Panc1 (cell line): Measurements from ENCODE around the gene PHC2. TPM values are rescaled to one million over a fixed set of nuclear protein-coding genes. Genes with fewer than 3 reads are reported as not detected.

ENCODE experiments used
- ATAC-seq: fragments of 200-7000 bp; cut with Tn5 transposase; 2 replicates; pipeline ENCODE4 v1.9.1; 2020; ENCODE audit warnings: mild to moderate bottlenecking, moderate library complexity
- BruUV-seq: library from RNA; stranded (reverse); fragments of 400-500 nt; replicated peaks from 2 replicates; lab custom pipeline; 2021; lab: Mats Ljungman, UMichigan
- CTCF ChIA-PET: fragments of 300-600 bp; sonication (Branson Sonifier 250); formaldehyde crosslinking; loops from one replicate; lab custom pipeline; 2022; ENCODE audit warnings: antibody characterized with exemption; lab: Charles Lee
- POLR2A ChIA-PET: fragments of 300-600 bp; sonication (Branson Sonifier 250); formaldehyde crosslinking; loops from one replicate; lab custom pipeline; 2022; ENCODE audit warnings: antibody characterized with exemption; lab: Charles Lee
- DNase-seq: peaks from one replicate; pipeline ENCODE4 v3.0.0-alpha.2; 2010; ENCODE audit warnings: low read depth, low spot score
- H3K27ac ChIP-seq: 2 replicates; pipeline ENCODE4 v1.5.1; 2011; ENCODE audit warnings: mild to moderate bottlenecking, low read length, inconsistent platforms
- H3K27me3 ChIP-seq: fragments of 200-500 bp; sonication (Bioruptor generic); 2 replicates; pipeline ENCODE4 v1.6.0; 2014; ENCODE audit warnings: low read length, inconsistent platforms; ENCODE audit not compliant: control insufficient read depth, insufficient read depth
- H3K36me3 ChIP-seq: fragments of 200-500 bp; sonication (Bioruptor generic); 2 replicates; pipeline ENCODE4 v1.5.1; 2014; ENCODE audit warnings: inconsistent platforms, mild to moderate bottlenecking, low read length, moderate library complexity; ENCODE audit not compliant: control insufficient read depth, insufficient read depth
- H3K4me1 ChIP-seq: 2 replicates; pipeline ENCODE4 v1.5.1; 2011; ENCODE audit warnings: inconsistent platforms, mild to moderate bottlenecking, low read length, moderate library complexity; ENCODE audit not compliant: control insufficient read depth, insufficient read depth
- H3K4me3 ChIP-seq, 2 experiments: 2 replicates each; pipeline ENCODE4 v1.5.1; 2011 to 2012; ENCODE audit warnings: low read depth in 2 of 2, low read length in 2 of 2, mild to moderate bottlenecking in 2 of 2, inconsistent platforms in 1 of 2, moderate library complexity in 1 of 2
- H3K9me3 ChIP-seq: fragments of 200-500 bp; sonication (Bioruptor generic); 2 replicates; pipeline ENCODE4 v1.5.1; 2014; ENCODE audit warnings: low read depth, mild to moderate bottlenecking, inconsistent platforms, low read length, moderate library complexity; ENCODE audit not compliant: control insufficient read depth, insufficient read depth
- CTCF ChIP-seq: fragments of 450-650 bp; IDR thresholded peaks from 2 replicates; pipeline ENCODE4 v1.5.1; 2017; ENCODE audit warnings: mild to moderate bottlenecking
- POLR2AphosphoS5 ChIP-seq: IDR thresholded peaks from 2 replicates; pipeline ENCODE4 v1.6.1; 2012; ENCODE audit warnings: mild to moderate bottlenecking, low read depth, low read length, moderate library complexity
- SIN3A ChIP-seq: IDR thresholded peaks from 2 replicates; pipeline ENCODE4 v1.6.1; 2012; ENCODE audit warnings: low read depth, mild to moderate bottlenecking, low read length, moderate library complexity, borderline replicate concordance; ENCODE audit not compliant: insufficient read depth
- TCF7L2 ChIP-seq: IDR thresholded peaks from 2 replicates; pipeline ENCODE4 v1.6.1; 2011; ENCODE audit warnings: mild to moderate bottlenecking, low read depth, low read length, inconsistent platforms
- in situ Hi-C: cut with HindIII; loops from 2 replicates; pipeline ENCODE4 v1.10.0; 2016; ENCODE audit warnings: low sequenced_read_pairs, low pct_unique_long_range_greater_than_20kb
- intact Hi-C: fragments of 100-400 bp; cut with micrococcal nuclease; formaldehyde crosslinking; loops from one replicate; pipeline ENCODE4 v1.10.0; 2022; ENCODE audit not compliant: unreplicated experiment
- total RNA-seq: library from RNA; stranded (reverse); gene quantifications from one replicate; pipeline ENCODE4 v1.2.1, GENCODE V29; 2021; ENCODE audit not compliant: unreplicated experiment
- TF ChIP-seq, protein P1 (sequence below), 2 experiments: IDR thresholded peaks; 2 replicates each; pipeline ENCODE4 v1.6.1; 2011 to 2012; ENCODE audit warnings: low read depth in 2 of 2, control low read depth in 1 of 2, low read length in 1 of 2, mild to moderate bottlenecking in 1 of 2, moderate library complexity in 1 of 2; ENCODE audit not compliant: insufficient read depth in 1 of 2

Gene PHC2
- total RNA-seq, 1 experiment from 2014 or later, result 122 TPM

DNA sequence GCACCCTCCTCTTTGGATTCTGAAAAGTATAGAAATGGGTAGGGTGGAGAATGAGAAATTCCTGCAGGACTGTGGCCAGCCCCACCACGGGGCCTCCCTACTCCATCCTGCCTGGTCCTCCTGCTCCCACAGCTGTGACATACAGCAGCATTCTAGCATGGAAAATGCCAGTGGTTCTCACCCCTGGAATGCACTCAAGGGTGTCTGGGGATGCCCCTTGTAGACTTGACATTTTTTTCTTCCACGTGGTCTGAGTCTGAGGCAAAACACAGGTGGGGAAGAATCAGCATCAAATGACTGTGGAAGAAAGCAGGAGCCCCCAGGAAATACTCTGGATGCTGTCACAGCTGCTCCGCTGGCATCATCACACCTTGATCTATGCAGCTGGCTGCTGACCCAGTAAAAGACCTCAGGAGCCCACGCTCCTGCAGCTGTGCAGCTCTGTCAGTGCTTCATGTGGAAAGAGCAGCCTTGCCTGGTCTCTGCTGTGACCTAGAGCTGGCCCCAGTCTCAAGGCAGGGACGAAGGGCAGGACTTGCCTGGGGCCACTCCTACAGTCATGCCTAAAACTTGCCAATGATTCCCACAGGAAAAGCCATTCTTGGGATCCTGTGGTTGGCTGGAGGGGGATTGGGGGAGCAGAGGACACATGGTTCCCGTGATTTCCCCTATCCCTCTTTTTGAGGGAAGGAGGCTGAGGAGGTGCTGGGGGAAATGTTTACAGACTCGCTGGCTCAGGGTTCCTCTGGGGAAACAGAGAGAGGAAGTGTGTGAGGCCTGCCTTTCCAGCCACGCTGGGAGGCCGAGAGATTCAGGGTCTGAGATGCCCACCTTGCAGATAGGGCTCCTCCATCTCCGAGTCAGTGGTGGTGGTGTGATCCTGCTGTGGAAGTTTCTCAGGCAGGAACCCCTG, 99.2 kb downstream of the PHC2 start:
- no peaks in the 10 kb centered on the region for H3K9me3 ChIP-seq
- no peak overlapping the region; the same call in 1 of the 2 replicates for H3K27ac ChIP-seq
- H3K4me3 ChIP-seq, result no peak overlapping the region
- ATAC-seq (0 out of 2 replicates have a peak, but pooled peaks have one; percentile 29), DNase-seq (no peak)
- ChIA-PET POLR2A (interaction anchor here (0.5 kb wide), 1 partner anchor 20 kb away, joined by 5 read pairs; no protein-coding TSS in a partner anchor), CTCF (no interaction called here)
- BruUV-seq, result no TSS peak
- intact Hi-C loops (no loop called here), in situ Hi-C loops (no loop called here)
- H3K27me3 ChIP-seq, result no peaks in the 10 kb centered on the region
- peaks cover 48% of the 10 kb centered on the region for H3K4me1 ChIP-seq
- H3K36me3 ChIP-seq, result peaks cover 52% of the 10 kb centered on the region
- TF ChIP-seq CTCF, result no peak
- TF ChIP-seq, protein P1, sequence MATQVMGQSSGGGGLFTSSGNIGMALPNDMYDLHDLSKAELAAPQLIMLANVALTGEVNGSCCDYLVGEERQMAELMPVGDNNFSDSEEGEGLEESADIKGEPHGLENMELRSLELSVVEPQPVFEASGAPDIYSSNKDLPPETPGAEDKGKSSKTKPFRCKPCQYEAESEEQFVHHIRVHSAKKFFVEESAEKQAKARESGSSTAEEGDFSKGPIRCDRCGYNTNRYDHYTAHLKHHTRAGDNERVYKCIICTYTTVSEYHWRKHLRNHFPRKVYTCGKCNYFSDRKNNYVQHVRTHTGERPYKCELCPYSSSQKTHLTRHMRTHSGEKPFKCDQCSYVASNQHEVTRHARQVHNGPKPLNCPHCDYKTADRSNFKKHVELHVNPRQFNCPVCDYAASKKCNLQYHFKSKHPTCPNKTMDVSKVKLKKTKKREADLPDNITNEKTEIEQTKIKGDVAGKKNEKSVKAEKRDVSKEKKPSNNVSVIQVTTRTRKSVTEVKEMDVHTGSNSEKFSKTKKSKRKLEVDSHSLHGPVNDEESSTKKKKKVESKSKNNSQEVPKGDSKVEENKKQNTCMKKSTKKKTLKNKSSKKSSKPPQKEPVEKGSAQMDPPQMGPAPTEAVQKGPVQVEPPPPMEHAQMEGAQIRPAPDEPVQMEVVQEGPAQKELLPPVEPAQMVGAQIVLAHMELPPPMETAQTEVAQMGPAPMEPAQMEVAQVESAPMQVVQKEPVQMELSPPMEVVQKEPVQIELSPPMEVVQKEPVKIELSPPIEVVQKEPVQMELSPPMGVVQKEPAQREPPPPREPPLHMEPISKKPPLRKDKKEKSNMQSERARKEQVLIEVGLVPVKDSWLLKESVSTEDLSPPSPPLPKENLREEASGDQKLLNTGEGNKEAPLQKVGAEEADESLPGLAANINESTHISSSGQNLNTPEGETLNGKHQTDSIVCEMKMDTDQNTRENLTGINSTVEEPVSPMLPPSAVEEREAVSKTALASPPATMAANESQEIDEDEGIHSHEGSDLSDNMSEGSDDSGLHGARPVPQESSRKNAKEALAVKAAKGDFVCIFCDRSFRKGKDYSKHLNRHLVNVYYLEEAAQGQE (IDR thresholded peaks at IDR 0.05; ENCODE audit: insufficient read depth in 1 of 2, low read depth in 2 of 2, low read length in 1 of 2), result no peak
- TF ChIP-seq TCF7L2, result no peak
- no peak; the same call in 1 of the 2 replicates for TF ChIP-seq POLR2AphosphoS5

- CTCF ChIA-PET, result no interaction called here
- in situ Hi-C loops, result no loop called here
- DNase-seq (no peak), ATAC-seq (no peak)
- TF ChIP-seq SIN3A, result no peak
- TF ChIP-seq CTCF, result no peak
- TF ChIP-seq TCF7L2, result no peak
- TF ChIP-seq POLR2AphosphoS5, result no peak
- TF ChIP-seq, protein P1 (IDR thresholded peaks at IDR 0.05; ENCODE audit: insufficient read depth in 1 of 2, low read depth in 2 of 2, low read length in 1 of 2), result no peak
- H3K27ac ChIP-seq, result peak overlapping the region; percentile 37; the same call in 1 of the 2 replicates
- intact Hi-C loops, result no loop called here
- H3K4me3 ChIP-seq, result no peak overlapping the region
- no peaks in the 10 kb centered on the region for H3K27me3 ChIP-seq
- no TSS peak for BruUV-seq
- peaks cover 57% of the 10 kb centered on the region for H3K36me3 ChIP-seq
- POLR2A ChIA-PET, result interaction anchor here (0.5 kb wide), 1 partner anchor 21 kb away, joined by 5 read pairs; no protein-coding TSS in a partner anchor
- H3K9me3 ChIP-seq, result no peaks in the 10 kb centered on the region
- peaks cover 44% of the 10 kb centered on the region for H3K4me1 ChIP-seq
Observed at GRCh38 chr1:33330906-33331305, 100.0 kb downstream of the PHC2 start.
